GM12878 (cell line): Measurements from ENCODE around the gene GGT5.

ENCODE experiments used
- CHD2 ChIP-seq: IDR thresholded peaks from 2 replicates; pipeline ENCODE4 v1.6.1; 2011; ENCODE audit warnings: low read depth, low read length, improper control_type of control experiment, borderline replicate concordance
- CTCF ChIP-seq, 3 experiments: IDR thresholded peaks in 2 of 3; conservative IDR thresholded peaks in 1 of 3; 2 replicates each; pipeline ENCODE4 v1.5.1; 2011; ENCODE audit warnings: low read depth in 3 of 3, low read length in 3 of 3, mild to moderate bottlenecking in 3 of 3, control low read depth in 2 of 3, moderate library complexity in 2 of 3, inconsistent platforms in 1 of 3, mixed read lengths in 1 of 3; ENCODE audit not compliant: control insufficient read depth in 2 of 3, insufficient read depth in 1 of 3; ENCODE audit errors: extremely low read depth in 1 of 3
- EZH2 ChIP-seq: IDR thresholded peaks from 2 replicates; pipeline ENCODE4 v1.6.1; 2012; ENCODE audit warnings: low read depth, mild to moderate bottlenecking, control low read depth, inconsistent platforms, low read length, borderline replicate concordance; ENCODE audit not compliant: control insufficient read depth
- NRF1 ChIP-seq: conservative IDR thresholded peaks from 2 replicates; pipeline ENCODE4 v1.6.1; 2011; ENCODE audit warnings: mild to moderate bottlenecking, low read depth, low read length, improper control_type of control experiment
- POLR2A ChIP-seq: IDR thresholded peaks from 2 replicates; pipeline ENCODE4 v1.6.1; 2011; ENCODE audit warnings: low read depth, mild to moderate bottlenecking, low read length
- POLR2AphosphoS2 ChIP-seq: IDR thresholded peaks from 2 replicates; pipeline ENCODE4 v1.6.1; 2011; ENCODE audit warnings: low read depth, mild to moderate bottlenecking, low read length, improper control_type of control experiment, moderate library complexity
- POLR2AphosphoS5 ChIP-seq: IDR thresholded peaks from 2 replicates; pipeline ENCODE4 v1.6.1; 2011; ENCODE audit warnings: mild to moderate bottlenecking, low read length, inconsistent platforms
- ZNF24 ChIP-seq: fragments of 450-650 bp; IDR thresholded peaks from 2 replicates; pipeline ENCODE4 v1.6.1; 2017; ENCODE audit warnings: antibody characterized with exemption, mild to moderate bottlenecking
- ZNF384 ChIP-seq: IDR thresholded peaks from 2 replicates; pipeline ENCODE4 v1.6.1; 2012; ENCODE audit warnings: low read depth, mild to moderate bottlenecking, low read length, improper control_type of control experiment, borderline replicate concordance

- TF ChIP-seq CTCF (IDR thresholded peaks at IDR 0.05 in 2 of 3, conservative IDR thresholded peaks at IDR 0.05 in 1 of 3; ENCODE audit: control insufficient read depth in 2 of 3, extremely low read depth in 1 of 3, insufficient read depth in 1 of 3, low read depth in 3 of 3, low read length in 3 of 3), result no peak
- no peak for TF ChIP-seq POLR2AphosphoS5
- TF ChIP-seq CHD2, result no peak
- no peak for TF ChIP-seq POLR2A
- TF ChIP-seq POLR2AphosphoS2, result no peak
- TF ChIP-seq NRF1, result no peak
- TF ChIP-seq ZNF384, result no peak
- TF ChIP-seq EZH2, result no peak
- no peak for TF ChIP-seq ZNF24
Measured at GRCh38 chr22:24186352-24186740, 58.5 kb downstream of the GGT5 start.
